Measurements from ENCODE around the gene PRSS48.
"Not testable (repeated sequence)": the region's sequence is repeated elsewhere in the genome, so short reads cannot be mapped to it uniquely, and the experiment has no call there.

The PRSS48 gene, protein sequence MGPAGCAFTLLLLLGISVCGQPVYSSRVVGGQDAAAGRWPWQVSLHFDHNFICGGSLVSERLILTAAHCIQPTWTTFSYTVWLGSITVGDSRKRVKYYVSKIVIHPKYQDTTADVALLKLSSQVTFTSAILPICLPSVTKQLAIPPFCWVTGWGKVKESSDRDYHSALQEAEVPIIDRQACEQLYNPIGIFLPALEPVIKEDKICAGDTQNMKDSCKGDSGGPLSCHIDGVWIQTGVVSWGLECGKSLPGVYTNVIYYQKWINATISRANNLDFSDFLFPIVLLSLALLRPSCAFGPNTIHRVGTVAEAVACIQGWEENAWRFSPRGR

GRCh38 chr4:151276787-151277562 lies at the start of gene PRSS48:
Gene PRSS48, plus strand, starts transcription at chr4:151277161. Its CDS starts 12 bp downstream, at chr4:151277173.
- no peak for DNase-seq (ENCODE audit: low read depth)

GRCh38 chr4:151227172-151227571 lies 49.8 kb upstream of the PRSS48 start:
- no peak for DNase-seq (ENCODE audit: low read depth)

DNA sequence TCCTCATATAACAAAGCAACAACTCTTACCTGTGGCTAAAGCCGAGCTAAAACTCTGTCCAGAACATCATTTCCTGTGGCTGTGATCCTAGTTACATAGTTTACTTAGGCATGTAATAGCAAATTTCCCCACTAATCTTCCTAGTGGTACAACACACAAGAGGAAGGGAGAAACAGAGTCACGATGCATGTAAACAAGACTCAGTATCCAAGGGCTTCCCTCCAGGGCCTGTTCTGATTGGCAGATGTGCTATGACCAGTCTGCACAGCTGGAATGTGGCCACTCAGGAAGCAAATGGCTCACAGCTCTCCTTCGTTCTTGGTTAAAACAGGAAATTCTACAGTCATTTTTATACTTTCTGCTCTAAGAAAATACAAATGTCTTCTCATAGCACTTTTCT lies 49.2 kb upstream of the PRSS48 start:
- no peak for DNase-seq (ENCODE audit: low read depth)

- no peak for DNase-seq (ENCODE audit: low read depth)
Observed at GRCh38 chr4:151228189-151229119, 48.5 kb upstream of the PRSS48 start.

GRCh38 chr4:151231915-151232595 lies 44.9 kb upstream of the PRSS48 start:
- no peak for DNase-seq (ENCODE audit: low read depth)

- no peak for DNase-seq (ENCODE audit: low read depth)
Observed at GRCh38 chr4:151233600-151233999, 43.4 kb upstream of the PRSS48 start.

DNA sequence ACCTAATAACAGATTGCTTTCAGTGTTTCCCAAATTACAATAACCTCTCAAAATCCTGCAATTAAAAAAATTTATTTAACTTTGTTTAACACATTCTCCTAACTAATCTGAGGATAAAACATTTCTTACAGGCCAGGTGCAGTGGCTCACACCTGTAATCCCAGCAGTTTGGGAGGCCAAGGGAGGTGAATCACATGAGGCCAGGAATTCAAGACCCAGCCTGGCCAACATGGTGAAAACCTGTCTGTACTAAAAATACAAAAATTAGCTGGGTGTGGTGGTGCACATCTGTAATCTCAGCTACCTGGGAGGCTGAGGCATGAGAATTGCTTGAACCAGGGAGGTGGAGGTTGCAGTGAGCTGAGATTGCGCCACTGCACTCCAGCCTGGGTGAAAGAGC lies 41.6 kb upstream of the PRSS48 start:
- not testable (repeated sequence) for DNase-seq (ENCODE audit: low read depth)

DNA sequence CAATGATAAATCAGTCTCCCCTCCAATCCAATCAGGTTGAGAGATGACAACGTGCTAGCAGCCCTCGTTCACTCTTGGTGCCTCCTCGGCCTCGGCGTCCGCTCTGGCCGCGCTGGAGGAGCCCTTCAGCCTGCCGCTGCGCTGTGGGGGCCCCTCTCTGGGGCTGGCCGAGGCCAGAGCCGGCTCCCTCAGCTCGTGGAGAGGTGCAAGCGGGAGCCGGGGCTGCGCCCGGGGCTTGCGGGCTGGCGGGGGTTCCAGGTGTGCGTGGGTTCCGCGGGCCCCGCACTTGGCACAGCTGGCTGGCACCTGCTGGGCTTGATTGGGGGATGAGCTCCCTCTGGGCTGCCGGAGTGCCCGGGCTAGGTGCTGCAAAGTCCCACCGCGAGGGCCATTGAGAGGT lies 40.9 kb upstream of the PRSS48 start:
- no peak for DNase-seq (ENCODE audit: low read depth)

DNA sequence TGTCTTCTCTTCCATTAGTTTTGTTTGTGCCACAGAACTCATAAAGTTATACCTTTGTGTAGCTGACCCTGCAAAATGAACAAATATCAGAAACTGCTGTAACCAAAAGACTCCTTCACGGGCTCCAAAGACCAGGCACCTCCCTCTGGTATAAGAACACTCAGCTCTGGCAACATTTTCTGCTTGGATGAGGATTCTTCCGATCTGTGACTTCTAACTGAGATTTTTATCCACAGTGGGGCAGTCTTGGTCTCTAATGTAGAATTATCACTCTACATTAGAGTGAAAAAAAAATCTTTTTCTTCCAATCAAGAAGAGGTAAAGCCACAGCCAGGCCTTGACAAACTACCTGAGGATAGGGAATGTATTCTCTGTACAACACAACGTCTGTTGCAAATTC lies 38.5 kb upstream of the PRSS48 start:
- DNase-seq (ENCODE audit: low read depth): no peak

GRCh38 chr4:151239608-151240007 lies 37.4 kb upstream of the PRSS48 start:
- DNase-seq (ENCODE audit: low read depth): no peak

GRCh38 chr4:151242305-151242704 lies 34.7 kb upstream of the PRSS48 start:
- no peak for DNase-seq (ENCODE audit: low read depth)

DNA sequence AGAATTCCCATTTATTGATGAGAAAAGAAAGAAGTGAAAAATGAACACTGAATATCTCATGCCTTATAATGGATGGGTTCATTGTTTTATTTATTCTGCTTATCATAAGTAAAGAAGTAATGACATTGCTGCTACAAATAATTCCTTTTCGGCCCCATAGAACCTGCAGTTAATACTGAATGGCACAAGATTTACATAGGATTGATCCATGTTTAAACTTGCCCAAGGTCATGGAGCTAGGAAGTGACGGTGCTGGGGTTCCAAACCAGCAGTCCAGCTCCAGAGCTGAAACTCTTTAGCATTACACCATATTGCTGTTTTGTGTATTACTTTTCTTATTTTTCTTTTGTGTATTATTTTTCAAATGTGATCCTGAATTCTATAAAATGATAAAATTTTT lies 30.2 kb upstream of the PRSS48 start:
- DNase-seq (ENCODE audit: low read depth): no peak

DNA sequence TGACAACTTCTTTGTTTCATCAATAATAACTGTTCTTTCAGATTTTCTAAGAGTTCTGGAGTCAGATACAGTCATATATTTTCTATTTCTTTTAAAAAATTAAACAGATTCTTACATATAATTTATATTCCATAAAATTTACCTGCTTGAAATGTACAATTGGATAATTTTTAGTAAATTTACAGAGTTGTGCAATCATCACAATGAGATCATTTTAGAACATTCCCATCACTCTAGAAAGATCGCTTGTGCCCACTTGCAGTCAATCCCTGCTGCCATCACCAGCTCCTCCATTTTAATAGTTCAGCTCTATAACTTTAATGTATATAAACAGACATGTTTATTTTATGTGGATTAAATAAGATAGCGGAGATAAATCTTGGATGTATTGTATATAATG lies 29.6 kb upstream of the PRSS48 start:
- no peak for DNase-seq (ENCODE audit: low read depth)

DNA sequence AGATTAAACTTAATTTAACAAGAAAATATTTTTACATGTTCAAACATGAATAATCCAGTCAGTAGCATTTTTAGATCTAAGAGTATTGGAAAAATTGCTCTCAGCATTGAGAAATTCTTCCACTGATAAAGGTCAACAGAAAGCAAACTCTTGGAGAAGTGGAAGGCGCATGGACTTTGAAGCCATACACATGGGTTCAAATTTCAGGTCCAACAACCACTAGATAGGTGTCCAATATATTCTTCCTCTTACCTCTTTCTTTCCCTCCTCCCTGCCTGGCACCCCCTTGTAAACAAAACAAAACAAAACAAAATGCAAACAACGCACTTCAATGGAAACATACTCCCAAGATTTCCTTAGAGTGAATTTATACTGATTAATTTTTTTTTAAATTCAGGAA lies 28.4 kb upstream of the PRSS48 start:
- no peak for DNase-seq (ENCODE audit: low read depth)

DNA sequence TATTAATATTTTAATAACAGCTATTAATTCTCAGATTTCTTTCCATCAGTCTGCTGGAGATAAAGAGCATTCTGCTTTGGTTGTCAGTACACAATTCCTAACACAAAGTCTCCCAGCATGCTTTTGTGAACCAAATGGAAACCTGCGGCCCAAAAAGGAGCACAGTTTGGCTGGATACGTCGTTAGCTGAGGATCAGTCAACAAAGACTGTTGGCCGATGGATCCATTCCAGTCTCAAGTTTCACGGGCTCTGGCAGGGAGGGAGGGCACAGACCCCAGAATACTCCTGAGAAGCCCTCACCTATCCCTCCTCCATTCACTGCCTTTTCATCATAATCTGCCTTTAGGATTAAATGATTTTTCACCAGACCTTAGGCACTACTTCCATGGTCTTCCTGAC lies 26.3 kb upstream of the PRSS48 start:
- DNase-seq (ENCODE audit: low read depth): no peak

GRCh38 chr4:151251603-151252304 lies 25.2 kb upstream of the PRSS48 start:
- DNase-seq (ENCODE audit: low read depth): no peak

DNA sequence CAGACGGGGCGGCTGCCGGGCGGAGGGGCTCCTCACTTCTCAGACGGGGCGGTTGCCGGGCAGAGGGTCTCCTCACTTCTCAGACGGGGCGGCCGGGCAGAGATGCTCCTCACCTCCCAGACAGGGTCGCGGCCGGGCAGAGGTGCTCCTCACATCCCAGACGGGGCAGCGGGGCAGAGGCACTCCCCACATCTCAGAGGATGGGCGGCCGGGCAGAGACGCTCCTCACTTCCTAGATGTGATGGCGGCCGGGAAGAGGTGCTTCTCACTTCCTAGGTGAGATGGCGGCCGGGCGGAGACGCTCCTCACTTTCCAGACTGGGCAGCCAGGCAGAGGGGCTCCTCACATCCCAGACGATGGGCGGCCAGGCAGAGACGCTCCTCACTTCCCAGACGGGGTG lies 21.7 kb upstream of the PRSS48 start:
- DNase-seq (ENCODE audit: low read depth): not testable (repeated sequence)

DNA sequence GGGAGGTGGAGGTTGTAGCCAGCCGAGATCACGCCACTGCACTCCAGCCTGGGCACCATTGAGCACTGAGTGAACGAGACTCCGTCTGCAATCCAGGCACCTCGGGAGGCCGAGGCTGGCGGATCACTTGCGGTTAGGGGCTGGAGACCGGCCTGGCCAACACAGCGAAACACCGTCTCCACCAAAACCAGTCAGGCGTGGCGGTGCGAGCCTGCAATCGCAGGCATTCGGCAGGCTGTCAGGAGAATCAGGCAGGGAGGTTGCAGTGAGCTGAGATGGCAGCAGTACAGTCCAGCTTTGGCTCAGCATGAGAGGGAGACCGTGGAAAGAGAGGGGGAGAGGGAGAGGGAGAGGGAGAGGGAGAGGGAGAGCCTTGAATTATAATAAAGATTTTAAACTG lies 21.3 kb upstream of the PRSS48 start:
- not testable (repeated sequence) for DNase-seq (ENCODE audit: low read depth)

DNA sequence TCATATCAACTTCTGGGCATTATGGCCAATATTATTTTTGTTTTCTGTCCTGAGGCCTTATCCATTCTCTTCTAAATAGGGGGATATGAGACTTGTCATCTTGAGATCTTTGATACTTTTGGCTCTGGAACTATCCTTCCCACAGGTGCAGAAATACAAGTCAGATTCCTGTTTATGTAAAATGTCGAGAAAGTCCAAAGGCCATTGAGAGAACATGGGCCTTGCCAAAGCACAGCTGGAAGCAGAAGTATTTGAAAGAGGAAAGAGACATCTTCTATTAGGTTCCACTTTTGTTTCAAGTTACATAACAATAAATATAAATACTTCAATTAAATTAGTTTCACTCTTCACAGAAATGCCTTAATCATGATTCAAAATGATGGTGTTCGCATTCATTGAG lies 20.8 kb upstream of the PRSS48 start:
- DNase-seq (ENCODE audit: low read depth): no peak

DNA sequence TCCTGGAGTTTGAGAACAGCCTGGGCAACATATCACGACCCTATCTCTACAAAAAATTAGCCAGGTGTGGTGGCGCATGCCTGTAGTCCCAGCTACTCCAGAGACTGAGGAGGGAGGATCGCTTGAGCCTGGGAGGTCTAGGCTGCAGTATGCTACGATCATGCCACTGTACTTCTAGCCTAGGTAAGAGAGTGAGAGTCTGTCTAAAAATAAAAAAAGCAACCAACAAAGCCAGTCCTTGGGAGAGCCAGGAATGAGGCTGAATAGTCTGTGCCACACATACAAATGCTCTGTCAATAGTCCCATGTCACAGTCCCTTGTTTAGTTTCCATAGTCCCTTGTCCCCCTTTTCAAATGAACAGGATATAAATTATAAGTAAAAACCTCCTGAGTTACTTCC lies 19.3 kb upstream of the PRSS48 start:
- DNase-seq (ENCODE audit: low read depth): no peak

DNA sequence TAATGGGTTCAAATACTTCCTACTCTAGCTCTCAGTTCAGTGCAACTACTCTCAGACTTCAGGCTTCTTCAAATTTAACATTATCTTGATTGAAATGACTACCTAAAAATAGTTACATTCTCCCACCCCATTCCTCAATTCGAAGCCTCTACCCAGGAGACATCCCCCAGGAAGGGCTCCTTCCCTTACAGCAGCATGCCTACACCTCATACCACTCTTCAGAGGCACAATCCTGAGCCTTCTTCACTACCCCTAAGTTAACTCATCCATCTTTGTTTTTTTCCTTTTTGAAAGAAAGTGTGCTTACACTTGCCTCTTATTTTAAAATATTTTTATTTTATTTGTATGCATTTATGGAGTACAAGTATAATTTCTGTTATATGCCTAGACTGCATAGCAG lies 17.2 kb upstream of the PRSS48 start:
- DNase-seq (ENCODE audit: low read depth): no peak

Data from activated T-helper 1 cell treated with Interleukin-2 at 50 U/mL for 16 hours (primary cell).